Skeletal muscle tissue (tissue), 4 donors: ENCODE measurements around the gene FCMR. TPM values are rescaled to one million over a fixed set of nuclear protein-coding genes. Genes with fewer than 3 reads are reported as not detected.

Experiments used
- H3K27ac ChIP-seq: one replicate; pipeline ENCODE4 v1.7.0; 2013; ENCODE audit warnings: mild to moderate bottlenecking, low read depth, low read length, inconsistent platforms
- H3K27me3 ChIP-seq, 3 donors: one replicate each; pipeline ENCODE4 v1.7.0; 2013; ENCODE audit warnings: low read length in 3 of 3; ENCODE audit not compliant: control insufficient read depth in 3 of 3, insufficient read depth in 3 of 3
- H3K36me3 ChIP-seq, 3 donors: one replicate each; pipeline ENCODE4 v1.7.0; 2013; ENCODE audit warnings: low read length in 3 of 3; ENCODE audit not compliant: control insufficient read depth in 3 of 3, insufficient read depth in 3 of 3
- H3K4me1 ChIP-seq, 3 donors: one replicate each; pipeline ENCODE4 v1.7.0; 2013; ENCODE audit warnings: low read length in 3 of 3, mild to moderate bottlenecking in 3 of 3; ENCODE audit not compliant: control insufficient read depth in 3 of 3, insufficient read depth in 3 of 3
- H3K4me3 ChIP-seq, 3 donors: one replicate each; pipeline ENCODE4 v1.7.0; 2013; ENCODE audit warnings: low read length in 3 of 3
- H3K9ac ChIP-seq, 3 donors: one replicate each; pipeline ENCODE4 v1.7.0; 2013; ENCODE audit warnings: low read length in 3 of 3, mild to moderate bottlenecking in 3 of 3, moderate library complexity in 2 of 3, low read depth in 1 of 3
- H3K9me3 ChIP-seq, 3 donors: one replicate each; pipeline ENCODE4 v1.7.0; 2013; ENCODE audit warnings: low read length in 3 of 3; ENCODE audit not compliant: control insufficient read depth in 3 of 3
- total RNA-seq: library from RNA; depleted of rRNA; stranded (reverse); fragments of >200 nt; gene quantifications from one replicate; pipeline ENCODE4 v1.2.3, GENCODE V29; 2014
- donor health status: Osteomylitis.

The FCMR gene
- total RNA-seq, 1 donor from 2014 or later, result 0.52 TPM

DNA sequence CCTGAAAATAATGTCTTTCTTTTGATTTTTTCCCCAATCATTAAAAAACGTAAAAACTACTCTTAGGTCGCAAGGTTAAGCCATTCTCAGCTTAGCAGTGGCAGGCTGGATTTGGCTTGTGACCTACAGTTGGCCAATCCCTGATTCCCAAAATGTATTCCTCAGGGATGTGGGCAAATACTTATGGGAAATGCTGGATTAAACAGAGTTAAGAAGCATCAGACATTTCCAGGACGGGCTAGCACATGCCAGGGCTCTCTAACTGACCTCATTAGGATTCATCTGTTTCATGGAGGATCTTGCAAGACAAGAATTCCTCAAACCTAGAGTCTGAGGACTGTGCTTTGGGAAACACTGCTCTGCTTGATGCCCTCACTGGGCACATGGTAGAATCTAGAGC, 25.5 kb downstream of the FCMR start:
- Histone ChIP-seq H3K27me3 (peaks cover 0 to 3% (median 0%) of the 10 kb centered on the region in 3 donors), H3K9me3 (no peaks in the 10 kb centered on the region), H3K27ac (no peak overlapping the region), H3K9ac (no peak overlapping the region), H3K4me3 (no peak overlapping the region), H3K36me3 (no peaks in the 10 kb centered on the region), H3K4me1 (peaks cover 3 to 37% (median 11%) of the 10 kb centered on the region in 3 donors)

DNA sequence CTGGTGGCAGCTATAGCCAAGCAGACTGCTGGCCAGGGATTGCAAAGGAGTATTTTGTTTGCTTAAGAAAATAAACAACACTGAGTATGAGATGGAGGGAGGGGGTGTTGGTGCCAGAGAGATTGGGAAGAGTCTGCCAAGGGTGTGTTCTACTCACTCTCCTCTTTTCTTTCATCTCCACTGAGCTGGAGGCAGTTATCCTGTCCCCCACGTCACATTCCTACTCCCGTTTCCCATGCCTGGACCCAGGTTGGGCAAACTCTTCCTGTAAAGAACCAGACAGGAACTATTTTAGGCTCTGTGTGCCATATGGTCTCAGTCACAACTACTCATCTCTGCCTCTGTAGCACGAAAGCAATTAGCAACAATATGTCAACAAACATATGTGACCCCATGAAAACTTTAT, 25.9 kb downstream of the FCMR start:
- peaks cover 3 to 37% (median 11%) of the 10 kb centered on the region in 3 donors for H3K4me1 ChIP-seq
- no peaks in the 10 kb centered on the region for H3K36me3 ChIP-seq
- no peak overlapping the region for H3K9ac ChIP-seq
- H3K9me3 ChIP-seq, result no peaks in the 10 kb centered on the region
- no peak overlapping the region for H3K4me3 ChIP-seq
- peaks cover 0 to 3% (median 0%) of the 10 kb centered on the region in 3 donors for H3K27me3 ChIP-seq
- H3K27ac ChIP-seq, result no peak overlapping the region

DNA sequence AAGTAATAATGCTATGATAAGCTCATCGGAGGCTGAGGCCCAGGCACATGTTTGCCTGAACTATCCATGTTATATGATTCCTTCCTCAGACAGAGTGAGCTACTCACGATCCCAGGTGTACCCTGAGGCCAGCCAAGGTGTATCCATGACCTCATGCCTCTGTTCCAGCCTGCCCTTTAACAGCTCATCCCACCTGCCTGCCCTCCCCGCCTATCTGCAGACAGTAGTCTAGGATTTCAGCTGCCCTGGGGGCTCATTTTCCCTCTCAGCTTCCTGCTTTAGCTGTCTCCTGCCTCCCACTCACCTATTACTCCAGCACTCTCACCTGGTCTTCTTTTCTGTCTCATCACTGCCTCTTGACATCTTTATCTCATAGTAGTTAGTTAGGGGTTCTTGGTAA, 26.4 kb downstream of the FCMR start:
- Histone ChIP-seq H3K9me3 (no peaks in the 10 kb centered on the region), H3K4me3 (no peak overlapping the region), H3K27ac (no peak overlapping the region), H3K27me3 (peaks cover 0 to 3% (median 0%) of the 10 kb centered on the region in 3 donors), H3K9ac (no peak overlapping the region), H3K36me3 (no peaks in the 10 kb centered on the region), H3K4me1 (peaks cover 3 to 41% (median 11%) of the 10 kb centered on the region in 3 donors)

DNA sequence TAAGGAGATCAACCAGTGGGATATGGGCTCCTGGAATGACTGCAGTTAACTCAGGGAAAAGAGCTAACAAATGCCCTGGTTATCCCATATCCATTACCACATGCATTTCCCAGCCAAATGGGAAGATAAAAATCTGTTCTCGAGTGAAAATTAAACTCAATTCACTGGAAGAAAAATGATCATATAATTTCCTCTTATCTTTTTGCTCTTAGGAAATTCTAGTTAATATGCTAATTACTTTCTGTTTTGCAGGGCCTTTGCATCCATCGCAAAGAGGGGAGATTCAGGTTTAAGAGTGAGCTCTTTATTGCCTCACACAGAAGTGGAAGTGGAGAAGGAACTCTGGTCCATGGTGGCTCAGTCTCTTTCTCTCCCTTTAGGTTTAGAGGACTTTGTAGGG, 28.4 kb downstream of the FCMR start:
- Histone ChIP-seq H3K4me1 (peaks cover 0 to 34% (median 3%) of the 10 kb centered on the region in 3 donors), H3K27ac (no peak overlapping the region), H3K9ac (no peak overlapping the region), H3K36me3 (no peaks in the 10 kb centered on the region), H3K9me3 (no peaks in the 10 kb centered on the region), H3K4me3 (no peak overlapping the region), H3K27me3 (peaks cover 0 to 4% (median 3%) of the 10 kb centered on the region in 3 donors)

DNA sequence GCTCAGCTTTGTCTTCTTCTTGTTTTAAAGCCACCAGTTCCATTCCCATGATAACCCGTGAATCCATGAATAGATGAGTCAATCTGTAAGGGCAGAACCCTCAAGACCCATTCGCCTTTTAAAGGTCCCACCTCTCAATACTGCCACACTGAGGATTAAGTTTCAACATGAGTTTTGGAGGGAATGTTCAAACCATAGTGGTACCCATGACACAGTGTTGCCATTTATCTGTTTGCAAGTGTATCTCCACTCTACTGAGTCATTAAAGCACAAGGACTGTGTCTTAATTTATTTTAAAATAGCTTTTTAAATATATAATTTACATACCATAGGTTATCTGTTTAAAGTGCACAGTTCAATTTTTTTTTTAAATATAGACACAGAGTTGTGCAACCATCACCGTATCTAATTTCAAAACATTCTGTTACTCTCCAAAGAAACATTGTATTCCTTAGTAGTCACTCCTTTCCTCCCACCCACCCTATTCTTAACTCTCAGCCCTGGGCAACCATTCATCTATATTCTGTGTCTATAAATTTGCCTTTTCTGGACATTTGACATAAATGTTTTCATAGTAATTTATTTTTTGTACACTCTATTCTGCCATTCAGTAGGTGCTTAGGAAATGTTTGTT, 29.3 kb downstream of the FCMR start:
- H3K36me3 ChIP-seq, result no peaks in the 10 kb centered on the region
- H3K4me3 ChIP-seq, result no peak overlapping the region
- H3K27me3 ChIP-seq, result peaks cover 0 to 7% (median 3%) of the 10 kb centered on the region in 3 donors
- H3K9me3 ChIP-seq, result no peaks in the 10 kb centered on the region
- H3K4me1 ChIP-seq, result peaks cover 0 to 30% (median 0%) of the 10 kb centered on the region in 3 donors
- no peak overlapping the region for H3K9ac ChIP-seq
- H3K27ac ChIP-seq, result no peak overlapping the region

DNA sequence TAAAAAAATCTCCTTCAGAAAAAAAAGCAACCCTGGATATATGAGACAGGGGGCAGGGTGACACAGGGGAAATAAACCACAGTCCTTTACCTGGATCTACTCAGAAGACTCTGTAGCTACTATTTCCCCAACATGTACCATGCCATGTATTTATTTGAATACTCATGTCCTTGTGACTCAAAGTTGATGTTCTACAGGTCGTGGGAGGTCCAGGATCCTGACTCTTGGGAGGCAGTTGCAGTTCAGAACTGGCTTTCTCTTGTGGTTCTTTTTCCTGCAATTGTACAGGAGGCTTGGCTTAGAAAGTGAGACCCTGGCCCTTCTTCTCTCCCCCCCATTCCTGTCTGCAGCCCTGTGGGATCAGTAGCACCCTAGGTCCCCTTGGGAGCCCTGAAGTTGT, 30.3 kb downstream of the FCMR start:
- H3K27ac ChIP-seq, result no peak overlapping the region
- no peaks in the 10 kb centered on the region for H3K9me3 ChIP-seq
- no peaks in the 10 kb centered on the region for H3K36me3 ChIP-seq
- no peak overlapping the region for H3K4me3 ChIP-seq
- peaks cover 0 to 27% (median 0%) of the 10 kb centered on the region in 3 donors for H3K4me1 ChIP-seq
- H3K9ac ChIP-seq, result no peak overlapping the region
- H3K27me3 ChIP-seq, result peaks cover 0 to 9% (median 1%) of the 10 kb centered on the region in 3 donors

DNA sequence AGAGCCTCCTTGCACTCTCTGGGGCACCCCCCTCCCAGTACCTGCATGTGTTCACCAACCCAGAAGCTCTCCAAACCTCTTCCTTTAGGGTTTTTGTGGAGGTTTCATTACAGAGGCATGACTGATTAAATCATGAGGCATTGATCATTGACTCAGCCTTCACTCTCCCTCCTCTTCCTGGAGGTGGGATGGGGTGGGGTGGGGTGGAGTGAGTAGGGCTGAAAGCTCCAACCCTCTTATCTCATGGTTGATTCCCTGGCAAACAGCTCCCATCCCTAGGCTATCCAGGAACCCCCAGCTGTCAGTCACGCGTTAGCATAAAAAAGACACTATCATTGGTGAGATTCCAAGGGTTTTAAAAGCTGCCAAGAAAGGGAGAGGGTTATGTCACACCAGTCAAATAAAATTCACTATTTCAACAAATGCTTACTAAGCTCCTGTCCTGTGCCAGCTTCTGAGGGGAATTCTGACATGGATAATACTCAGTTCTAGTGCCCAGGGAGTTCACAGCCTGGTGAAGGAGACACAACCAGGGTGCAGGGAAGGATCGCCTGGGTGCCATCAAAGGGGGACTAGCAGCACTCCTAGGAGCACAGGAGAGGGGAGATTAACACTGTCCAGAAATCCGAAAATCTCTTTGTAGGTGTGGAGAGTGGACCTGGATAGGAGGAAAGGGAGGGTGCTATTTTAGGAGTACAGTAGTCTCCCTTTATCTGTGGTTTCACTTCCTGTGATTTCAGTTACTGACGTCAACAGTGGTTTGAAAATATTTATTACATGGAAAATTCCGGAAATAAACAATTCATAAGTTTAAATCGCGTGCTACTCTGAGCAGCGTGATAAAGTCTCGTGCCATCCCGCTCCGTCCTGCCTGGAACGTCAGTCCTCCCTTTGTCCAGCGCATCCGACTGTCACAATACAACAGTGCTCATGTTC, 31.3 kb downstream of the FCMR start:
- Histone ChIP-seq H3K9me3 (no peaks in the 10 kb centered on the region), H3K4me3 (no peak overlapping the region), H3K9ac (no peak overlapping the region), H3K27me3 (peaks cover 0 to 9% (median 0%) of the 10 kb centered on the region in 3 donors), H3K36me3 (no peaks in the 10 kb centered on the region), H3K4me1 (peaks cover 0 to 20% (median 0%) of the 10 kb centered on the region in 3 donors), H3K27ac (no peak overlapping the region)

DNA sequence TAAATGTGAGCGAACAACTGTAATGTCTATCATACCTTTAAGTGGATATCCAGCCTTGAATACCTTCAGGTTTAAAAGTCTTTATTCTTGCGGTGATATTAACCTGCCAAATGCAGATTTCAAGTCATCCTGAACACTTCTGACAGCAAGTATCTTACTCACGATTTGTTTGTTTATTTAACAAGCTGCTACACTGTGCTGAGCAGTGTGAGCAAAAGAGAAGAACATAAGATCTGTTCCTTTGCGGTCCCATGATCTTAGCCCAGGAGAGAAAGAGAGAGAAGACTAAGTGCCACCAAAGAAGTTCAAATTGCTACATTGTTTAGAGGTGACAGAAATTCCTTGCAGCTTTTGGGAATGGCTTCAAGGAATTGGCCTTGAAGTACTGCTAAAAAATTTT, 34.0 kb downstream of the FCMR start:
- Histone ChIP-seq H3K36me3 (no peaks in the 10 kb centered on the region), H3K9ac (no peak overlapping the region), H3K27ac (no peak overlapping the region), H3K4me1 (peaks cover 0 to 14% (median 0%) of the 10 kb centered on the region in 3 donors), H3K4me3 (no peak overlapping the region), H3K27me3 (peaks cover 0 to 9% (median 0%) of the 10 kb centered on the region in 3 donors), H3K9me3 (no peaks in the 10 kb centered on the region)

DNA sequence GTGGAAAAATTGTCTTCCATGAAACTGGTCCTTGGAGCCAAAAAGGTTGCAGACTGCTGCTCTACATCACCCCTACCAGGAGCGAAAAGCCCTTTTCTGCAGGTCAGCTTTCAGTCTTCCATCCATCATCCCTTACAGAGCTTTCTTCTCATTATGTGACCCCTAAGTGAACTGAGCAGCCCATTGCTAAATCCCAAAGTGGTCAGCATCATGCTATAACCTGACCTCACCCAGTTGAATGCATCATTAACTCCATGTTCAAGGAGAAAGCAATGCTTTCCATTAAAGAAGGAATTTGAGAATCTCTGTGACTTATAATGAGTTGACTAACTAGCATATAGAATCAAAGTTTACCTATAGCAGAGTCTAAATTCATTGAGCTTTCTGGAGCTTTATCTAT, 34.9 kb downstream of the FCMR start:
- Histone ChIP-seq H3K9me3 (no peaks in the 10 kb centered on the region), H3K4me3 (no peak overlapping the region), H3K4me1 (peaks cover 0 to 9% (median 0%) of the 10 kb centered on the region in 3 donors), H3K36me3 (no peaks in the 10 kb centered on the region), H3K27ac (no peak overlapping the region), H3K27me3 (peaks cover 0 to 9% (median 0%) of the 10 kb centered on the region in 3 donors), H3K9ac (no peak overlapping the region)
